Chondrocyte (in vitro differentiated cells): Measurements from ENCODE around the gene DGKD. TPM values are rescaled to one million over a fixed set of nuclear protein-coding genes. Genes with fewer than 3 reads are reported as not detected.

ENCODE experiments used
- DNase-seq: peaks from one replicate; pipeline ENCODE4 v3.0.0; 2021; ENCODE audit warnings: mixed read lengths, low spot score
- H3K27ac Mint-ChIP-seq: one replicate; pipeline ENCODE4 v1.8.0; 2021; ENCODE audit warnings: mild to moderate bottlenecking, moderate library complexity, mixed read lengths; ENCODE audit not compliant: unreplicated experiment
- H3K27me3 Mint-ChIP-seq: 2 replicates; pipeline ENCODE4 v1.8.0; 2021; ENCODE audit warnings: low read depth, mixed read lengths
- H3K36me3 Mint-ChIP-seq: 2 replicates; pipeline ENCODE4 v1.8.0; 2021; ENCODE audit warnings: low read depth, mixed read lengths
- H3K4me1 Mint-ChIP-seq: 2 replicates; pipeline ENCODE4 v1.8.0; 2021; ENCODE audit warnings: low read depth, mild to moderate bottlenecking, mixed read lengths
- H3K4me3 Mint-ChIP-seq: one replicate; pipeline ENCODE4 v1.8.0; 2021; ENCODE audit warnings: mild to moderate bottlenecking, moderate library complexity, mixed read lengths; ENCODE audit not compliant: unreplicated experiment
- H3K9me3 Mint-ChIP-seq: 2 replicates; pipeline ENCODE4 v1.8.0; 2021; ENCODE audit warnings: low read depth, mixed read lengths
- CTCF ChIP-seq: fragments of 200-600 bp; sonication (generic); IDR thresholded peaks from 2 replicates; pipeline ENCODE4 v1.5.0; 2021; ENCODE audit warnings: antibody characterized with exemption, mild to moderate bottlenecking, moderate library complexity
- total RNA-seq: library from RNA; stranded (reverse); gene quantifications from 3 replicates; pipeline ENCODE4 v1.2.1, GENCODE V29; 2021

Gene DGKD
- total RNA-seq, 1 donor from 2014 or later: 66.3 TPM

- DNase-seq: no peak
- no peak for TF ChIP-seq CTCF
- Mint-ChIP-seq H3K4me3 (peak overlapping the region; percentile 80), H3K36me3 (no peaks in the 10 kb centered on the region), H3K27me3 (no peaks in the 10 kb centered on the region), H3K27ac (peak overlapping the region; percentile 13), H3K4me1 (peaks cover 73% of the 10 kb centered on the region), H3K9me3 (no peaks in the 10 kb centered on the region)
Measured at GRCh38 chr2:233356546-233357308, 2.4 kb downstream of the DGKD start.

DNA sequence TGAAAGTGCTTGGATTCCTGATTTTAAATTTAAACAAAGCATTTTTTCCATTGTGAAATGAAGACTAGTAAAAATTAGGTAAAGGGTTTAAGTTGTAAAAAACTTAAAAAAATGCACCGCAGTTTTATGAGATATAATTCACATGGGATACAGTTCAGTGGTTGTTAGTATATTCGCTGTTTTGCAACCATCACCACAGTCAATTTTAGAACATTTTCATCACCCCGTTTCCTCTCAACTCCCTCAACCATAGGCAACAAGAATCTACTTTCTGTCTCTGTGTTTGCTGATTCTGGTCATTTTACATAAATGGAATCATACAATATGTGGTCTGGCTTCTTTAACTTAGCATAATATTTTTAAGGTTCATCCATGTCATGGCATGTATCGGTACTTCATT lies 4.0 kb downstream of the DGKD start:
- Mint-ChIP-seq H3K4me1 (peaks cover 63% of the 10 kb centered on the region), H3K27me3 (no peaks in the 10 kb centered on the region), H3K9me3 (no peaks in the 10 kb centered on the region), H3K4me3 (no peak overlapping the region), H3K36me3 (no peaks in the 10 kb centered on the region), H3K27ac (no peak overlapping the region)
- TF ChIP-seq CTCF: no peak
- DNase-seq: no peak

DNA sequence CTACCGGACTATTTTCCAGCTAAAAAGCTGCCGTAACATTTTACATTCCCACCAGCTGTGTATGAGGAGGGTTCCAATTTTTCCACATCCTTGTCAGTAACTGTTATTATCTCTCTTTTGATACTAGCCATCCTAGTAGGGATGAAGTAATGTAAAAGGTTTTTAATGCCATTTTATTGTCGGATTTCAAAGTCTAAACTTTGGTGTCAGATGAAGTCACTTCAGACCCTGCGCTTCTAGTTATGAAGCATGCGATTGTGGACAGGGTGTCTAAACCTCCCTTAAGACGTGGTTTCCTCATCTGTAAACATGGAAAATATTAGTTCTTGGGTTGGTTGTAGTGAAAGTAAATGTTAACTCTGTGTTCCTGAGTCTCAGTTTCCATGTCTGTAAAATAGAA lies 4.7 kb downstream of the DGKD start:
- H3K4me3 Mint-ChIP-seq: no peak overlapping the region
- TF ChIP-seq CTCF: no peak
- H3K9me3 Mint-ChIP-seq: peaks cover 5% of the 10 kb centered on the region
- peaks cover 60% of the 10 kb centered on the region for H3K4me1 Mint-ChIP-seq
- H3K27me3 Mint-ChIP-seq: no peaks in the 10 kb centered on the region
- H3K27ac Mint-ChIP-seq: no peak overlapping the region
- no peak for DNase-seq
- H3K36me3 Mint-ChIP-seq: peaks cover 3% of the 10 kb centered on the region

DNA sequence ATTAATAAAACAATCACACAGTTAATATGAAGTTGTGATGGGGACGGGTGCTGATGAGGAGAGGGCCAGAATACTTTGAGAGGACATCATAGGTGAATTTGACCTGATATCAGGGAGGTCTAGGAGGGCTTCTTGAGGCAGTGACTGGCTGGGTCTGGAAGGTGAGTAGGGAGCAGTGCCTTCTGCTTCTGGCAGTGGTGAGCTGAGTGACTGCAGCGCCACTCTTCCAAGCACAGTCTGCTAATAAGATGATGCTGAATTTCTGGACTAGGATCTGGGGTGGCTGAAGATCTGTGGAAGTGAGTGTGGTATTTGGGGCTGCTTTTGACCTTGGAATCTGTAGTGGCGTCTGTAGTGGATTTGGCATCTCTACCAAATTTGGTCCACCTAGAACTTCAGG lies 5.5 kb downstream of the DGKD start:
- H3K9me3 Mint-ChIP-seq: peaks cover 13% of the 10 kb centered on the region
- TF ChIP-seq CTCF: no peak
- no peak overlapping the region for H3K4me3 Mint-ChIP-seq
- peaks cover 4% of the 10 kb centered on the region for H3K36me3 Mint-ChIP-seq
- H3K27ac Mint-ChIP-seq: no peak overlapping the region
- no peak for DNase-seq
- H3K27me3 Mint-ChIP-seq: no peaks in the 10 kb centered on the region
- peaks cover 58% of the 10 kb centered on the region for H3K4me1 Mint-ChIP-seq

- Mint-ChIP-seq H3K36me3 (peaks cover 4% of the 10 kb centered on the region), H3K4me1 (peaks cover 50% of the 10 kb centered on the region), H3K27me3 (no peaks in the 10 kb centered on the region), H3K4me3 (no peak overlapping the region), H3K27ac (no peak overlapping the region), H3K9me3 (peaks cover 13% of the 10 kb centered on the region)
- no peak for TF ChIP-seq CTCF
- DNase-seq: no peak
Measured at GRCh38 chr2:233360771-233361176, 6.5 kb downstream of the DGKD start.
